H9 (cell line): Measurements from ENCODE around the gene KIF26B. TPM values are rescaled to one million over a fixed set of nuclear protein-coding genes. Genes with fewer than 3 reads are reported as not detected.

Experiments used
- DNase-seq: peaks from one replicate; pipeline ENCODE4 v3.0.0-alpha.2; 2017
- H2AFZ ChIP-seq: one replicate; pipeline ENCODE4 v1.6.1; 2013; ENCODE audit warnings: mild to moderate bottlenecking, low read length, control low read depth, moderate library complexity
- H2AK5ac ChIP-seq: 2 replicates; pipeline ENCODE4 v1.6.1; 2013; ENCODE audit warnings: low read length, control low read depth, mixed read lengths; ENCODE audit not compliant: insufficient read length
- H2BK120ac ChIP-seq: one replicate; pipeline ENCODE4 v1.6.1; 2013; ENCODE audit warnings: low read depth, mild to moderate bottlenecking, low read length, control low read depth, inconsistent platforms; ENCODE audit not compliant: poor library complexity, severe bottlenecking
- H2BK12ac ChIP-seq: 2 replicates; pipeline ENCODE4 v1.6.1; 2013; ENCODE audit warnings: low read length, control low read depth, mixed read lengths, low read depth; ENCODE audit not compliant: insufficient read length
- H2BK15ac ChIP-seq: 2 replicates; pipeline ENCODE4 v1.6.1; 2013; ENCODE audit warnings: low read depth, low read length, control low read depth
- H2BK20ac ChIP-seq: one replicate; pipeline ENCODE4 v1.6.1; 2013; ENCODE audit warnings: low read depth, mild to moderate bottlenecking, low read length, control low read depth, inconsistent platforms; ENCODE audit not compliant: poor library complexity, severe bottlenecking
- H2BK5ac ChIP-seq: 2 replicates; pipeline ENCODE4 v1.6.1; 2013; ENCODE audit warnings: low read length, control low read depth, mixed read lengths; ENCODE audit not compliant: insufficient read length
- H3K14ac ChIP-seq: 2 replicates; pipeline ENCODE4 v1.6.1; 2013; ENCODE audit warnings: low read length, control low read depth; ENCODE audit not compliant: insufficient read depth
- H3K18ac ChIP-seq: 2 replicates; pipeline ENCODE4 v1.6.1; 2013; ENCODE audit warnings: low read depth, mild to moderate bottlenecking, mixed read lengths, low read length, control low read depth; ENCODE audit not compliant: insufficient read length
- H3K23ac ChIP-seq: 2 replicates; pipeline ENCODE4 v1.6.1; 2013; ENCODE audit warnings: low read length, control low read depth, mixed read lengths, low read depth; ENCODE audit not compliant: insufficient read length
- H3K23me2 ChIP-seq: 2 replicates; pipeline ENCODE4 v1.6.1; 2013; ENCODE audit warnings: low read depth, mild to moderate bottlenecking, mixed read lengths, low read length, control low read depth; ENCODE audit not compliant: insufficient read length, poor library complexity, severe bottlenecking
- H3K27ac ChIP-seq: 2 replicates; pipeline ENCODE4 v1.5.1; 2013; ENCODE audit warnings: low read length, control low read depth, mixed read lengths, low read depth; ENCODE audit not compliant: insufficient read length
- H3K27me3 ChIP-seq: 2 replicates; pipeline ENCODE4 v1.6.1; 2013; ENCODE audit warnings: low read length, control low read depth, inconsistent platforms; ENCODE audit not compliant: insufficient read depth
- H3K4ac ChIP-seq: 2 replicates; pipeline ENCODE4 v1.6.1; 2013; ENCODE audit warnings: low read depth, mild to moderate bottlenecking, control low read depth, inconsistent platforms, low read length, moderate library complexity
- H3K4me1 ChIP-seq: 2 replicates; pipeline ENCODE4 v1.6.1; 2013; ENCODE audit warnings: low read length, control low read depth, inconsistent platforms; ENCODE audit not compliant: insufficient read depth
- H3K4me2 ChIP-seq: 2 replicates; pipeline ENCODE4 v1.6.1; 2013; ENCODE audit warnings: low read length, control low read depth, mixed read lengths; ENCODE audit not compliant: insufficient read length, insufficient read depth
- H3K56ac ChIP-seq: 2 replicates; pipeline ENCODE4 v1.6.1; 2013; ENCODE audit warnings: low read depth, mild to moderate bottlenecking, mixed read lengths, low read length, control low read depth; ENCODE audit not compliant: insufficient read length
- H3K79me1 ChIP-seq: 2 replicates; pipeline ENCODE4 v1.6.1; 2013; ENCODE audit warnings: low read depth, mild to moderate bottlenecking, moderate library complexity, low read length, control low read depth, inconsistent platforms; ENCODE audit not compliant: insufficient read depth, poor library complexity, severe bottlenecking
- H3K79me2 ChIP-seq: 2 replicates; pipeline ENCODE4 v1.6.1; 2013; ENCODE audit warnings: low read length, control low read depth, inconsistent platforms; ENCODE audit not compliant: insufficient read depth
- H3K9ac ChIP-seq: 2 replicates; pipeline ENCODE4 v1.6.1; 2013; ENCODE audit warnings: low read length, control low read depth, mixed read lengths; ENCODE audit not compliant: insufficient read length; ENCODE audit errors: extremely low read depth
- H3K9me3 ChIP-seq: one replicate; pipeline ENCODE4 v1.6.1; 2013; ENCODE audit warnings: low read depth, low read length, inconsistent platforms; ENCODE audit not compliant: control insufficient read depth
- H3T11ph ChIP-seq: one replicate; pipeline ENCODE4 v1.6.1; 2013; ENCODE audit warnings: mild to moderate bottlenecking, low read length, control low read depth, inconsistent platforms
- H4K20me1 ChIP-seq: one replicate; pipeline ENCODE4 v1.6.1; 2013; ENCODE audit not compliant: control insufficient read depth, insufficient read length, insufficient read depth
- H4K5ac ChIP-seq: 2 replicates; pipeline ENCODE4 v1.6.1; 2013; ENCODE audit warnings: low read depth, mild to moderate bottlenecking, mixed read lengths, low read length, control low read depth; ENCODE audit not compliant: insufficient read length
- H4K8ac ChIP-seq: replicated peaks from 2 replicates; pipeline ENCODE4 v1.6.1; 2013; ENCODE audit warnings: low read length, control low read depth, mixed read lengths, low read depth; ENCODE audit not compliant: insufficient read length
- H4K91ac ChIP-seq: 2 replicates; pipeline ENCODE4 v1.6.1; 2013; ENCODE audit warnings: low read depth, mild to moderate bottlenecking, moderate library complexity, mixed read lengths, low read length, control low read depth; ENCODE audit not compliant: insufficient read length
- H3K27ac Mint-ChIP-seq, 3 experiments: 2 replicates in 2 of 3; 3 replicates in 1 of 3; pipeline ENCODE4 v1.8.0; 2020 to 2021; ENCODE audit warnings: mixed read lengths in 3 of 3, mild to moderate bottlenecking in 1 of 3, moderate library complexity in 1 of 3
- H3K27me3 Mint-ChIP-seq: 2 replicates; pipeline ENCODE4 v1.8.0; 2021; ENCODE audit warnings: low read depth, mild to moderate bottlenecking, moderate library complexity, mixed read lengths
- H3K36me3 Mint-ChIP-seq, 3 experiments: 2 replicates in 2 of 3; 3 replicates in 1 of 3; pipeline ENCODE4 v1.8.0; 2020 to 2021; ENCODE audit warnings: low read depth in 3 of 3, mixed read lengths in 3 of 3; ENCODE audit not compliant: insufficient read depth in 1 of 3
- H3K4me1 Mint-ChIP-seq, 2 experiments: 2 replicates each; pipeline ENCODE4 v1.8.0; 2020; ENCODE audit warnings: mixed read lengths in 2 of 2
- H3K4me3 Mint-ChIP-seq, 2 experiments: 2 replicates in 1 of 2; 3 replicates in 1 of 2; pipeline ENCODE4 v1.8.0; 2020 to 2021; ENCODE audit warnings: mild to moderate bottlenecking in 2 of 2, mixed read lengths in 2 of 2, moderate library complexity in 1 of 2
- H3K9me3 Mint-ChIP-seq, 2 experiments: 2 replicates in 1 of 2; 3 replicates in 1 of 2; pipeline ENCODE4 v1.8.0; 2020; ENCODE audit warnings: mild to moderate bottlenecking in 2 of 2, mixed read lengths in 2 of 2, moderate library complexity in 1 of 2
- WGBS: extraction: QIAGEN DNeasy Blood & Tissue Kit; methylation state at CpG from one replicate; pipeline ENCODE4 v1.1.7; 2013; ENCODE audit warnings: missing lambda C conversion rate, low lambda C conversion rate, mixed read lengths; ENCODE audit not compliant: insufficient read length; ENCODE audit errors: extremely low coverage; 5-methylcytosine and 5-hydroxymethylcytosine counted together
- total RNA-seq: library from RNA; stranded (reverse); gene quantifications from 2 replicates; pipeline ENCODE4 v1.2.1, GENCODE V29; 2021
- TF ChIP-seq, protein P1 (sequence below): fragments of 200-600 bp; sonication (generic); conservative IDR thresholded peaks from 3 replicates; pipeline ENCODE4 v1.8.0; 2021; ENCODE audit warnings: antibody characterized with exemption, mild to moderate bottlenecking

The KIF26B gene
- total RNA-seq, 1 experiment from 2014 or later = 0.13 TPM

- no peak overlapping the region for H2BK5ac ChIP-seq
- no peak overlapping the region for H3K9ac ChIP-seq
- H3K14ac ChIP-seq = no peak overlapping the region
- H4K20me1 ChIP-seq = no peaks in the 10 kb centered on the region
- H3K79me1 ChIP-seq = no peaks in the 10 kb centered on the region
- H3K23ac ChIP-seq = no peak overlapping the region
- TF ChIP-seq, protein P1, sequence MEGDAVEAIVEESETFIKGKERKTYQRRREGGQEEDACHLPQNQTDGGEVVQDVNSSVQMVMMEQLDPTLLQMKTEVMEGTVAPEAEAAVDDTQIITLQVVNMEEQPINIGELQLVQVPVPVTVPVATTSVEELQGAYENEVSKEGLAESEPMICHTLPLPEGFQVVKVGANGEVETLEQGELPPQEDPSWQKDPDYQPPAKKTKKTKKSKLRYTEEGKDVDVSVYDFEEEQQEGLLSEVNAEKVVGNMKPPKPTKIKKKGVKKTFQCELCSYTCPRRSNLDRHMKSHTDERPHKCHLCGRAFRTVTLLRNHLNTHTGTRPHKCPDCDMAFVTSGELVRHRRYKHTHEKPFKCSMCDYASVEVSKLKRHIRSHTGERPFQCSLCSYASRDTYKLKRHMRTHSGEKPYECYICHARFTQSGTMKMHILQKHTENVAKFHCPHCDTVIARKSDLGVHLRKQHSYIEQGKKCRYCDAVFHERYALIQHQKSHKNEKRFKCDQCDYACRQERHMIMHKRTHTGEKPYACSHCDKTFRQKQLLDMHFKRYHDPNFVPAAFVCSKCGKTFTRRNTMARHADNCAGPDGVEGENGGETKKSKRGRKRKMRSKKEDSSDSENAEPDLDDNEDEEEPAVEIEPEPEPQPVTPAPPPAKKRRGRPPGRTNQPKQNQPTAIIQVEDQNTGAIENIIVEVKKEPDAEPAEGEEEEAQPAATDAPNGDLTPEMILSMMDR = no peak
- no CpG with 5 or more reads among the region's 7 CpGs for WGBS
- H3T11ph ChIP-seq = no peak overlapping the region
- no peaks in the 10 kb centered on the region for H3K36me3 Mint-ChIP-seq
- H3K27ac Mint-ChIP-seq = no peak overlapping the region; a peak in 1 of 7 replicates
- no peaks in the 10 kb centered on the region for H3K23me2 ChIP-seq
- no peak overlapping the region for H3K4me2 ChIP-seq
- H4K91ac ChIP-seq = no peak overlapping the region
- H3K9me3 Mint-ChIP-seq = no peaks in the 10 kb centered on the region
- no peaks in the 10 kb centered on the region for H3K27me3 ChIP-seq
- H2BK120ac ChIP-seq = no peak overlapping the region
- no peak overlapping the region for H3K4ac ChIP-seq
- H2BK20ac ChIP-seq = no peak overlapping the region
- H2AFZ ChIP-seq = no peak overlapping the region
- H3K27me3 Mint-ChIP-seq = peaks cover 26% of the 10 kb centered on the region
- H4K5ac ChIP-seq = no peak overlapping the region
- no peak overlapping the region for H2BK15ac ChIP-seq
- H4K8ac ChIP-seq = no peak overlapping the region
- H2AK5ac ChIP-seq = no peak overlapping the region
- H3K18ac ChIP-seq = no peak overlapping the region
- no peak for DNase-seq
- no peak overlapping the region for H2BK12ac ChIP-seq
- H3K4me3 Mint-ChIP-seq = no peak overlapping the region
- H3K4me1 ChIP-seq = no peaks in the 10 kb centered on the region
- H3K56ac ChIP-seq = no peak overlapping the region
- no peak overlapping the region for H3K27ac ChIP-seq
- peaks cover 2 to 4% of the 10 kb centered on the region in 2 experiments; a peak in 2 of 4 replicates for H3K4me1 Mint-ChIP-seq
- H3K79me2 ChIP-seq = no peaks in the 10 kb centered on the region
- no peaks in the 10 kb centered on the region for H3K9me3 ChIP-seq
These were observed 529.8 kb downstream of the KIF26B start for GRCh38 chr1:245684571-245684970.
